ENCODE results near the gene ANXA7.

DNA sequence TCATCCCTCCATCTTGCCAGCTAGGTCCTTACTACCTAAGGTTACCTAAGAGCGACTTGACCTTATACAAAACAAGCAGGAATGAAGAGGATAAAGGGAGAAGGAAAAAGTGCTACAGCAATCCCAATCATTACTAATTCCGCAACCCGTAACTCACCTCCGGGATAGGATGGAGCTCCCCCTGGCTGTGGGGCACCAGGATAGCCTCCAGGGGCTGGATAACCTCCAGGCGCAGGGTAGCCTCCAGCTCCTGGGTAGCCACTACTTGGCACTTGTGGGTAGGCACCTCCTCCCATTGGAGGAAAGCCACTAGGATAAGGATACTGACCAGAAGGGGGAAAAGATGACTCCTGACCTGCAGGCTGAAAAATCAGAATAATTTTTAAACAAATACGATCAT lies 15.8 kb downstream of the ANXA7 start:
- TF ChIP-seq, protein P1, sequence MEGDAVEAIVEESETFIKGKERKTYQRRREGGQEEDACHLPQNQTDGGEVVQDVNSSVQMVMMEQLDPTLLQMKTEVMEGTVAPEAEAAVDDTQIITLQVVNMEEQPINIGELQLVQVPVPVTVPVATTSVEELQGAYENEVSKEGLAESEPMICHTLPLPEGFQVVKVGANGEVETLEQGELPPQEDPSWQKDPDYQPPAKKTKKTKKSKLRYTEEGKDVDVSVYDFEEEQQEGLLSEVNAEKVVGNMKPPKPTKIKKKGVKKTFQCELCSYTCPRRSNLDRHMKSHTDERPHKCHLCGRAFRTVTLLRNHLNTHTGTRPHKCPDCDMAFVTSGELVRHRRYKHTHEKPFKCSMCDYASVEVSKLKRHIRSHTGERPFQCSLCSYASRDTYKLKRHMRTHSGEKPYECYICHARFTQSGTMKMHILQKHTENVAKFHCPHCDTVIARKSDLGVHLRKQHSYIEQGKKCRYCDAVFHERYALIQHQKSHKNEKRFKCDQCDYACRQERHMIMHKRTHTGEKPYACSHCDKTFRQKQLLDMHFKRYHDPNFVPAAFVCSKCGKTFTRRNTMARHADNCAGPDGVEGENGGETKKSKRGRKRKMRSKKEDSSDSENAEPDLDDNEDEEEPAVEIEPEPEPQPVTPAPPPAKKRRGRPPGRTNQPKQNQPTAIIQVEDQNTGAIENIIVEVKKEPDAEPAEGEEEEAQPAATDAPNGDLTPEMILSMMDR (IDR thresholded peaks at IDR 0.05) = no peak
- TF ChIP-seq POLR2A (IDR thresholded peaks at IDR 0.05) = no peak

Measured in stomach (tissue), 4 donors.